GM13976 (cell line): ENCODE measurements around the gene ADAMTS9.

ENCODE experiments used
- DNase-seq: peaks from one replicate; pipeline ENCODE4 v3.0.0; 2012; ENCODE audit warnings: low spot score
- in situ Hi-C: fragments of 300-500 bp; cut with MboI; formaldehyde crosslinking; loops from one replicate; pipeline ENCODE4 v1.12.0; 2022; ENCODE audit warnings: low sequenced_read_pairs, mixed read lengths, inconsistent platforms; ENCODE audit not compliant: unreplicated experiment
- TF ChIP-seq, protein P1 (sequence below): IDR thresholded peaks from 2 replicates; pipeline ENCODE4 v1.5.1; 2012; ENCODE audit warnings: borderline replicate concordance, mild to moderate bottlenecking; ENCODE audit not compliant: insufficient read depth; ENCODE audit errors: extremely low read depth, missing control alignments, control extremely low read depth

The ADAMTS9 gene

DNA sequence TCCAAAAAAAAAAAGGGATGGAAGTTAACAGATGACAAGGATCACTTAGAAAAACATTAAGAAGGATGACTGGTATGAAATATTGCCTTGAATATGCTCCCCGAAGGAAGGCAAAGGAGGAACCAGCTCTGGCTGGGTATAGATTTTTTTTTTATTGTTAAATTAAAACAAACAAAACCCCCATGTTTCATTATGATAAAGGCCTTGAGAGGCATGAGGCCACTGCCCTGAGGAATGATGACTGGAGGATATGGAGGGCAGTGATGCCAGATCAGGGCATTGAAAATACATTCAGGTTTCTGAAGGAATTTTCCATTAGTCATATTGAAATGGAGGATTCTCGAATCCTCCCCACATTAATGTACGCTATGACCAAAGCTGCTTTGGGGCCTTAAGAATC lies 120.9 kb downstream of the ADAMTS9 start:
- DNase-seq: no peak
- TF ChIP-seq, protein P1, sequence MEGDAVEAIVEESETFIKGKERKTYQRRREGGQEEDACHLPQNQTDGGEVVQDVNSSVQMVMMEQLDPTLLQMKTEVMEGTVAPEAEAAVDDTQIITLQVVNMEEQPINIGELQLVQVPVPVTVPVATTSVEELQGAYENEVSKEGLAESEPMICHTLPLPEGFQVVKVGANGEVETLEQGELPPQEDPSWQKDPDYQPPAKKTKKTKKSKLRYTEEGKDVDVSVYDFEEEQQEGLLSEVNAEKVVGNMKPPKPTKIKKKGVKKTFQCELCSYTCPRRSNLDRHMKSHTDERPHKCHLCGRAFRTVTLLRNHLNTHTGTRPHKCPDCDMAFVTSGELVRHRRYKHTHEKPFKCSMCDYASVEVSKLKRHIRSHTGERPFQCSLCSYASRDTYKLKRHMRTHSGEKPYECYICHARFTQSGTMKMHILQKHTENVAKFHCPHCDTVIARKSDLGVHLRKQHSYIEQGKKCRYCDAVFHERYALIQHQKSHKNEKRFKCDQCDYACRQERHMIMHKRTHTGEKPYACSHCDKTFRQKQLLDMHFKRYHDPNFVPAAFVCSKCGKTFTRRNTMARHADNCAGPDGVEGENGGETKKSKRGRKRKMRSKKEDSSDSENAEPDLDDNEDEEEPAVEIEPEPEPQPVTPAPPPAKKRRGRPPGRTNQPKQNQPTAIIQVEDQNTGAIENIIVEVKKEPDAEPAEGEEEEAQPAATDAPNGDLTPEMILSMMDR: no peak
- in situ Hi-C loops: no loop called here

DNA sequence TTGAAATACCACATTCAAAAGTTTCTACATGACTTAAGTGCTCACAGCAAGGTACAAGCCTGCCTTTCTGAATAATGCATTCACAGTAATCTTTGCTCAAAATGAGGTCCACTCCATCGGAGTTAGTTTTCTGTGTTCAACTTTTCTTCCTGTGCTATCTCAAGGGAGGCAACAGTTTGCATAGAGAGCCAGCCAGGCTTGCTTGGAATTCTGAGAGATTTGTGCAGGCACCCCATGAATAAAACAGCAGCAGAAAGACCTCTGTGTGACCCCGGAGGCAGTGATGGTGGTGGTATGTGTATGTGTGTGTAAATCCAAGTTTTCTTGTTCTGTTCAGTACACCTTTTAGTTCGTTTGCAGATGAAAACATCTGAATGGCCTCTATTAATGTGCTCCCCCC lies 124.0 kb downstream of the ADAMTS9 start:
- no peak for DNase-seq
- in situ Hi-C loops: no loop called here

DNA sequence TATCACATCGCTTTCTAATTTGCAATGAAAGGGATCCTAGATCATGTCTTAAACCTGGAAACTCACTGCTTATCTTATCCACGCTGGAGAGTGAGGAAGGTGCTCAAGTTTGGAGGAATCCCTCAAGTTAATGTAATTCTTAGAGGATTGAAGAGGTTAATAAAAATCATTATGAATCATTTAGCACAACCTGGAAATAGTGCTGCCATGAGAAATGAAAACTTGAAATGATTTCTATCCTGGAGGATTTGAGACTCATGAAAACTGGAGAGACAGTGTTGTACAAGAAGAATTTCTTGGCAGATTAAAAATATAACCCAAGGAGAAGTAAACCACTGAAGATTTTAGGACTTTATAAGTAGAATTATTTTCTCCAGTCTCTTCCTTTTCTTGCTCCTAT lies 125.9 kb downstream of the ADAMTS9 start:
- DNase-seq: no peak

More for the DNA sequence above, 124.0 kb downstream of the ADAMTS9 start:
- TF ChIP-seq, protein P1: no peak

DNA sequence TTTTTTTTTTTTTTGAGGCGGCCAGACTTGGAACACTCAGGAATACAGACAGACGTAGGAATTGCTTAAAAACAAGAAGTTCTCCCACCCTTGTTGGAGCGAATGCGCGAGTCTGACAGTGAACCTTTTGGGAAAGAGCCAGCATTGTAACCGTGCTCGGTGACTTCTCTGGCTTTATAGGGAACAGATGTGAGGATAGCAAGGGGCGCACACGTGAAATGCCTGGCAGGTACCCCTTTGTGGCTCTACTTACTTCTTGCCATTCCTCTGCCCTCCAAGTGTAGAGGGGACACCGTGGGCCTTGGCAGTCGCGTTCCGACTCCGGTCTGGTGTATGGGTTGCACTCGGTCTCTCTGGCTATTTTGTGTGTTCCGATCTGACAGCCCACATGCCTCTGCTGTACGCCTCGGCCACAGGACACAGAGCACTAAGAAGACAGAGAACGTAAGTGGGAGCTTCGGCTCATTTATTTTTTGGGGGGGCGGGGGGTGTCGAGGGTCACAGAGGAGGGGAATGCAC lies 126.4 kb downstream of the ADAMTS9 start:
- TF ChIP-seq, protein P1: no peak
- DNase-seq: no peak
- in situ Hi-C loops: no loop called here

More for the DNA sequence above, 125.9 kb downstream of the ADAMTS9 start:
- TF ChIP-seq, protein P1: no peak
- in situ Hi-C loops: no loop called here

DNA sequence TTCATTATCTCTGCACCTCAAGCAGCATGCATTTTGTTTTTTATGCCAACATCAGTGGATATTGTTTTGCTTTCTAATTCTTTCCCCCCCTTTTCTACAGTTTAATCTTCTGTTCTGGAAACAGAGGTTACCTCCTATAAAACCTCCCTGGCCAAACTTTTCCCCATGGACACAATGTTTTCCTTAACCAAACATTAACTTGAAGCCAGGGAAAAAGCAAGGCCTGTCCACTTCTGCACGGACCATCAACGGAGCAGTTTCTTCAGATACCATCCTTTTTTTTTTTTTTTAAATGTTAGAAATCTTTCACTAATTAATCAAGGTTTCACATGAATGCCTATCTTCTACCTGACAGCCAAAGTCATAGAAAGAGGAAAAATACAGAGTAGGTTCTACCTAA lies 127.0 kb downstream of the ADAMTS9 start:
- in situ Hi-C loops: no loop called here

DNA sequence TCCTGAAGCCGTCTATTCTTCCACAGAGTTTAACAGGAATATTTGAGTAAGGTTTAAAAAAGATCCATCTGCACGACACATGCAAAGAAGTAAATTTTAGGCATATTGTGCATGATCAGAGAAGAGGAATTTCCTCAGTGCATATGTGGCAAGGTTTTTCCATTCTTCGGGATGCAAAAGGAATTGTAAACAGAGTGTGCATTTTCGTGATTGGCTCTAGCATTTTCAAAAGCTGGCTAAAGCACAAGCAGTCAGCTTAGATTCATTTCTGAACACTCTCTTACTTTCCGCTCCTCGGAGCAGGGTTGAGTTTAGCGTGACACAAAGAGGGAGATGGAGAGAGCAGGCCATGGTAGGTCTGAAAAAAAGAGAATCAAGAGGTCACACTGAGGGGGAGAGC lies 128.2 kb downstream of the ADAMTS9 start:
- DNase-seq: no peak
- TF ChIP-seq, protein P1: no peak
- in situ Hi-C loops: no loop called here

More for the DNA sequence above, 127.0 kb downstream of the ADAMTS9 start:
- DNase-seq: no peak
- TF ChIP-seq, protein P1: no peak

DNA sequence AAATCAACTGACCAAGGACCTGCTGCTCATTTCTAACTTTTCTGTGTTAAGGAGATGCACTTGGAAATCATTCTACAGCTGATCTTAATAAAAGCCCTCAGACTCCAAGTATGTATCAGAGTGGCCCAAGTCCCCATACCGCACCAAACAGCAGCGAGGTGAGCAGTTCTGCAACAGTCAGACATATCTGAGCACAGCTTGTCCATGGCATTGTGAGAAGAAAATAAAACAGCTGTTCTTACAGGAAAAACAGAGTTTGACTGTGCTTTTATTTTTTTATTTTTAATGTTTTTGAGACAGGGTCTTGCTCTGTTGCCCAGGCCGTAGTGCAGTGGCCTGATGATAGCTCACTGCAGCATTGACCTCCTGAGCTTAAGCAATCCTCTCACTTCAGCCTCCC lies 131.8 kb downstream of the ADAMTS9 start:
- TF ChIP-seq, protein P1: no peak
- DNase-seq: no peak
- in situ Hi-C loops: no loop called here
